Epithelial cell of esophagus (primary cell): ENCODE results near the gene CAMSAP1.
A peak's percentile ranks its signal among the peaks of the same experiment; 100 is the strongest.

Source experiments
- DNase-seq: peaks from one replicate; pipeline ENCODE4 v3.0.0; 2010; ENCODE audit warnings: low read depth
- H3K4me3 ChIP-seq: 2 replicates; pipeline ENCODE4 v1.5.1; 2011; ENCODE audit warnings: mild to moderate bottlenecking, low read length, control low read depth
- TF ChIP-seq, protein P1 (sequence below): IDR thresholded peaks from 2 replicates; pipeline ENCODE4 v1.5.1; 2011; ENCODE audit warnings: low read depth, mild to moderate bottlenecking, low read length, control low read depth, inconsistent platforms; ENCODE audit not compliant: insufficient read depth; ENCODE audit errors: missing control alignments

The CAMSAP1 gene

DNA sequence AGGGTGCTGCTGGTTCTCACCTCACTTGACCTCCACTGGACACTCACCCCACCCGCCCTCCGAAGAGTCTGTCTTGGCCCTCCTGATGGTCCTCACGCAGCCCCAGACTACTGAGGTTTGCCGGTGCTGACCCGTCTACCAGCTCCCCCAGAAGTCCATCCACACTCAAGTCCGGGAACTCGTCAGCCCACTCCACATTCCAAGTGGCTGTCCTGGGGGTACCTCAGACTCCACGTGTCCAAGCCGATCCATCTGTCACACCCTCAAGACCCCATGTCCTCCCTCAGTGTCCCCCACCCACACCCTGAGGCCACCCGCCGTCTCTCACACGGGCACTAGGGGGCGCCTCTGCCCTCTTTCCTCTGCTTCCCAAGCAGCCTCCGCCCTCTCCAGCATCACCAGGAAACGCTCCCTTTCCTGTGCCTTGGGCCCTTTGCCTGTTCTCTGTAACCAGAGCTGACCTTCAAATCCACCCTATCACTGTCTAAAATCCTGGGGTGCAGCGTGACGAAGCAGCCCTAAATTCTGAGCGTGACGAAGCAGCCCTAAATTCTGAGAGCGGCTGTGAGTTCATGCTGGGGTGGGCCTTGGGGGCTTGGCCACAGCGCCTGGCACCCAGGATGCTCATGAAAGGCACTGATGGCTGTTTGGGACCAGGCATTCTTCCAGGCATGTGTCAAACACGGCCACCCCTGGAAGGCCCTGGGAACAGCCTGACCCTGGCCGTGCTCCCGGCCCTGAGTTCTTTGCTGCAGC is 109.7 kb downstream of the CAMSAP1 start:
- no peak overlapping the region for H3K4me3 ChIP-seq
- peak; percentile 17 for DNase-seq
- TF ChIP-seq, protein P1, sequence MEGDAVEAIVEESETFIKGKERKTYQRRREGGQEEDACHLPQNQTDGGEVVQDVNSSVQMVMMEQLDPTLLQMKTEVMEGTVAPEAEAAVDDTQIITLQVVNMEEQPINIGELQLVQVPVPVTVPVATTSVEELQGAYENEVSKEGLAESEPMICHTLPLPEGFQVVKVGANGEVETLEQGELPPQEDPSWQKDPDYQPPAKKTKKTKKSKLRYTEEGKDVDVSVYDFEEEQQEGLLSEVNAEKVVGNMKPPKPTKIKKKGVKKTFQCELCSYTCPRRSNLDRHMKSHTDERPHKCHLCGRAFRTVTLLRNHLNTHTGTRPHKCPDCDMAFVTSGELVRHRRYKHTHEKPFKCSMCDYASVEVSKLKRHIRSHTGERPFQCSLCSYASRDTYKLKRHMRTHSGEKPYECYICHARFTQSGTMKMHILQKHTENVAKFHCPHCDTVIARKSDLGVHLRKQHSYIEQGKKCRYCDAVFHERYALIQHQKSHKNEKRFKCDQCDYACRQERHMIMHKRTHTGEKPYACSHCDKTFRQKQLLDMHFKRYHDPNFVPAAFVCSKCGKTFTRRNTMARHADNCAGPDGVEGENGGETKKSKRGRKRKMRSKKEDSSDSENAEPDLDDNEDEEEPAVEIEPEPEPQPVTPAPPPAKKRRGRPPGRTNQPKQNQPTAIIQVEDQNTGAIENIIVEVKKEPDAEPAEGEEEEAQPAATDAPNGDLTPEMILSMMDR = peak; percentile 63

DNA sequence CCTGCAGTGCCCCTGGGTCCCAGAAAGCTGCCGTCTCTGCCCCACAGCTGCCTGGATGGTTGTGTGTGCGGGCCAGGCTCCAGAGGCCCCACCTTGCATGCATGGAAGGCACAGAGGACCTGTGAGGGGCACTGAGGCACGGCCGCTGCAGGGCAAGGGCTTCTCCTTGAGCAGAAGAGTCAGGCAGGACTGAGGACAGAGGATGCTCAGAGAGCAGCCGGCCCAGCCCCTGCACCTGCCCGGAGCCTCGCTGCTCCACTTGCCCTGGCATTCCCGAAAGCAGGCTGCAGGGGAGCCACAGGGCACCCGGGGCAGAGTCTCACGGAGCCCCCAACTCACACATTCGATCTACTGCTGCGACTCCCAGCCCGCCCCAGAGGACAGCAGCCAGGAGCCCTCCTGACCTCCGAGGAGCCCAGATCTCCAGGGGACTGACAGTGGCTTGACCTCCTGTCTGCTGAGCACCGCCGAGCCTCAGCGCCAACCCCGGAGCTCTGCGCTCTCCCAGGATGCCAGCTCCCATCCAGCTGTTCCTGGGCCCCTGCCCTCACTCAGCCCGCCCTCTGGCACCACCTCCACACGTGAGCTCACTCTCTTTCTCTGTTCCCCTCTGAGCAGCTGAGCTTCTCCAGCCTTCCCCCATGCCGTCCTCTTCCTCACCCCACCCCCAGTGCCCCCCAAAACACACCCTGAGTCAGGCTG is 110.4 kb downstream of the CAMSAP1 start:
- no peak overlapping the region for H3K4me3 ChIP-seq
- DNase-seq = no peak
- TF ChIP-seq, protein P1 = no peak

DNA sequence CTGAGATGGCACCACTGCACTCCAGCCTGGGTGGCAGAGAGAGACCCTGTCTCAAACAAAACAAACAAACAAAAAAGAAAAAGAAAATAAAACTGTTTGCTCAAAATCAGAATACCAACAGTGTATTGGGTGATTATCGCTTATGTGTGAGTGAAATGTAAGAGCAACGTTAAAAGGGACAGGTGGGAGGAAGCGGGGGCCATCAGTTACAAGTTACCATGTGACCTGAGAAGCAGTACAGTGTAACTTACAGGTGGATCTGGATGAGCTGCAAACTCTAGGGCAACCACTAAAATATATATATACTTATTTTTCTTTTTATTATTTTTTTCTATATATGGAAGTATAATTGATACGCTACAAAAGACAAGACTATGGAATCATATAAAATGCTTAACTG is 112.0 kb downstream of the CAMSAP1 start:
- DNase-seq = no peak
- TF ChIP-seq, protein P1 = no peak
- H3K4me3 ChIP-seq = no peak overlapping the region

DNA sequence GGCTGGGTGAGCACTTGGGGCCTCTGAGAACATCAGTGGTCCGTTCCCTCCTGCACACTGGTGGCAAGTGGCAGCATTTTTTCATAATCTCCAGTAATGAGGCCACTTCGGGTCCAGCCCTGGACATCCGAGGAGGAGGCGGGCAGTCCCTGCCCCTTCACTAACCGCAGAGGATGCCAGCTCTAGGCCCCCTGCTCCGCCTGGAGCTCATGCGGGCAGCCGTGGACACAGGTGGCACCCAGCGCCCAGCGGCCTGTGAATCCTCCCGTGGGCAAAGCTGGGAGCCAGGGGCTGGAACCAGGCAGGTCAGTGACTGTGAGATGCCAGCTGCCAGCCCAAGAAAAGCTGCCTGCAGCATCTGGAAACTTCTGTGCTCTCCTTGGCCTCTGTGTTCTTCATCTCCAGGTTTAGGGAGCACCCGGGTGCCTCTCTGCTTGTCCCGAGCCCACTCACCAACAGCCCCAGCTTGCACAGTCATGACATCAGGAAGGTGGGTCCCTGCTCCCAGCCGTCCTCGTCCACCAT is 112.9 kb downstream of the CAMSAP1 start:
- TF ChIP-seq, protein P1 = no peak
- DNase-seq = no peak
- H3K4me3 ChIP-seq = no peak overlapping the region

DNA sequence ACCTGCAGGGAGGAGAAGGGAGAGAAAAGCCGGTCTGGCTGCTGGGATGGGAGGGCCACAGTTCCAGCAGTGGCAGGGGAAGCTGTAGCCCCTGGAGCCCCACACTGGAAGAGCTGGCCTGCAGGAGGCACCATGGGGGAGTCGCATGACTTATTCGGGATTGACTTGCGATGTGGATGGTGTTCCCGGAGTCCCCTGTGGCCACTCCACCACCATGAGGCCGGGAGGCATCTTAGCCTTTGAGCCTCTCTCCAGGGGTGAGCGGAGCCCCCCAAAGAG is 113.3 kb downstream of the CAMSAP1 start:
- no peak for DNase-seq
- TF ChIP-seq, protein P1 = no peak
- no peak overlapping the region for H3K4me3 ChIP-seq

DNA sequence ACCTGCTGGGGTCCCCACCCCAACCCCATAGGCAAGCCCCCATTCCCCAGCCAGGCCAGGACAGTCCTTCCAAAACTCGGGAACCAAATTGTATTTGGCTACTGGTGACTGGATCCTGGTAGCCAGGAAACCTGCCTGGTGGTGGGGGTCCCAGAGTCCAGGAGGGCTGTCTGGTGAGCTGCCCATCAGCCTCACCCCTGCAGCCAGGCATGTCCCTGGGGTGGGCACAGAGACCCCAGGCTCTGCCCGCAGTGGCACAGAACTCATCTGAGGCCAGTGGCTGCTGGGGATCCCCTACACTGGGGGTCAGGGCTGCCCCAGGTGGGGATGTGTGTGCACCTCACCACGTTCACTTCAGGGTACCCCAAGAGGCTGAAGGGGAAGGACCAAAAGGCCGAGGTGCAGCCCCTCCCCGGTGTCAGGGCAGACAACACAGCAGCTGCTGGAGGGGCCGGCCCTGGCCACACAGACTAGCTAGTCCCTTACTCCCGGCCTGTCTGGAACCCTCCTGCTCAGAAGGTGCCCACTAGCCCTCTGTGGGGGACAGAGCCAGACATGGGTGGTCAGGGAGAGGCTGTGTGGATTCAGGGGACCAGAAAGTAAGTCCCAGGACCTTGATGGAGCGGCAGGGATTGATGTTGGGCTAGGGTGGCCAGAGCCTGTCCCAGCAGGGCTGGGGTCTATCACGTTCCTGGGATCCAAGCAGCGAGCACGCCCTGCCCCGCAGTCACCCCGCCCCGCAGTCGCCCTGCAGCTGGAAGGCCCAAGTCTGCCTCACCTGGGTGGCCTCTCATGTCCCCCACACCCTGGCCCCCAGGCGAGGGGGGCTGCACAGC is 113.9 kb downstream of the CAMSAP1 start:
- no peak for DNase-seq
- TF ChIP-seq, protein P1 = no peak
- H3K4me3 ChIP-seq = no peak overlapping the region
